Measurements from ENCODE around the gene ZNF423.

The ZNF423 gene

DNA sequence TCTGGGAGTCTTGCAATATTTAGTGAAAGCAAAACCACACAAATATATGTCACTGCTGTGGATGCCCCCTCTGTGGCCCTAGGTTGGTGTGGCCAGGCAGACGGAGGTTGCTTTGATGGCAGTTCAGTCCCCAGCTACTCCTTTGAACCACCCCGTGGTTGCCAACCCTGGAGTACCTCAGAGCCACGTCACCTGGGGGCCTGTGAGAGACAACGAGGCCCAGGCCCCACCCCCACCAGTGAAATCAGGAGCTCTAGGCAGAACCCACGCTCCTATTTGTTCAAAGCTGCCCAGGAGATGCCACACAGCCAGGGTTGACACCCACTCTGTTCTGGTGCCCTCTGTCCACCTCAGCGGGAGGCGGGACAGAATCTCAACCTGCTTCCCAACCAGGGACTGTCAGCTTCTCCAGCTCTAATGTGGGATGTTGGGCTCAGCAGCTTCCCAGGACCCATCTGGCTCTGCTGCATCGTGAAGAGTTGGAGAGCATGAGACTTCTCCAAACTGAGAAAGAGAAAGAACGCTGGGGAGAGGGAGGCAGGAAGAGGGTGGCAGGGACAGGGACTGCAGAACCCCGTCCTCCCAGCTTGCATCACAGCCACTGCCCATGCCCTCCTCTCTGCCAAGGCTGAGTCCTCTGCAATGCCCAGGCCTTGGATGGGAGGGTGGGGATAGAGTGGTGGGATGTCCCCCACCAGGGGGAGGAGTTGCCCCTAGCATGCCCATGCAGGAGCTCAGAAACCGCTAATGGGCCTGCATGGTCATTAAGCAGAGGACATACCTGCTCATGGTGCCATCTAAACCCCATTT, 400.5 kb downstream of the ZNF423 start:
- Histone ChIP-seq H3K4me3 (ENCODE audit: extremely low read depth, insufficient read depth, low read length, poor library complexity, severe bottlenecking) (no peak overlapping the region), H3K4me1 (ENCODE audit: control insufficient read depth, insufficient read depth, low read length, poor library complexity, severe bottlenecking) (no peaks in the 10 kb centered on the region), H3K27ac (ENCODE audit: low read depth, low read length, severe bottlenecking) (no peak overlapping the region), H3K9me3 (ENCODE audit: control insufficient read depth, low read length) (no peaks in the 10 kb centered on the region), H3K36me3 (ENCODE audit: control insufficient read depth, insufficient read depth, low read length) (no peaks in the 10 kb centered on the region)
- WGBS, 2 experiments (ENCODE audit: insufficient coverage in 2 of 2) = 92% methylated on average over 9 of the region's 11 CpGs

DNA sequence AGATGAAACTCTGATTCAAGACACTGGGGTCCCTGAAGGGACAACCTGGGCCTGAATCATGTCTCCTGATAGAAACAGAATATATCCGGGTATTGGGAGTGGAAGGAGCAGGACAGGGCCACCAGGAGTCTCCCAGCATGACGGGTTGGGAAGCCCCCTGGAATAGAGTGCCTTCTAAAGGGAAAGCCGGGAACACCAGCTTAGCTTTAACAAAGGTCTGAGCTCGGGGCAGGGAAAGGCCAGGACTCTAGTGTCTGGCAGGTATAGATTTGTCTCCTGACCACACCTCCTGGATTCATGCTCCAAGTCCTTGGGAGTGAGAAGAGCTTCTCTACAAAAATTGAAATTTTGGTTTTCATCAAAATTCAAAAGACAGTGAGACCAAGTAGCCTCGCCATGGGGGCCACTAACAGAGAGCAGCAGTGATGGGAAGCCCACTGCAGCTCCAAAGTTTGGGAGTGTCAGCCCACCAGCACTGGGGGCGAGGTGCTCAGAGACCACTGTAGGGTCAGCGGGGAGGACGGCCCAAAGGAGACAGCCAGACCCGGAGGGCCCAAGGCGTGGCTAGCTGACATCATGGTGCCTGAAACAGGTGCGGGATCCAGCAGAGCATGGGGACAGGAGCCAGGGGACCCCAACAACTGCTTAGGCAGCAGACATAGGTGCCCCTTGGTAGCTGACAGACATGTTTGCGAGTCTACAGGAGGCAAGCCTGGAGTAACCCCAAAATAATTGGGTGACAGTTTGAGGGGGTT, 401.3 kb downstream of the ZNF423 start:
- H3K4me3 ChIP-seq (ENCODE audit: extremely low read depth, insufficient read depth, low read length, poor library complexity, severe bottlenecking) = no peak overlapping the region
- WGBS, 2 experiments (ENCODE audit: insufficient coverage in 2 of 2) = 85 to 89% methylated on average over 12 of the region's 12 CpGs
- H3K27ac ChIP-seq (ENCODE audit: low read depth, low read length, severe bottlenecking) = no peak overlapping the region
- H3K4me1 ChIP-seq (ENCODE audit: control insufficient read depth, insufficient read depth, low read length, poor library complexity, severe bottlenecking) = no peaks in the 10 kb centered on the region
- H3K36me3 ChIP-seq (ENCODE audit: control insufficient read depth, insufficient read depth, low read length) = no peaks in the 10 kb centered on the region
- H3K9me3 ChIP-seq (ENCODE audit: control insufficient read depth, low read length) = no peaks in the 10 kb centered on the region

DNA sequence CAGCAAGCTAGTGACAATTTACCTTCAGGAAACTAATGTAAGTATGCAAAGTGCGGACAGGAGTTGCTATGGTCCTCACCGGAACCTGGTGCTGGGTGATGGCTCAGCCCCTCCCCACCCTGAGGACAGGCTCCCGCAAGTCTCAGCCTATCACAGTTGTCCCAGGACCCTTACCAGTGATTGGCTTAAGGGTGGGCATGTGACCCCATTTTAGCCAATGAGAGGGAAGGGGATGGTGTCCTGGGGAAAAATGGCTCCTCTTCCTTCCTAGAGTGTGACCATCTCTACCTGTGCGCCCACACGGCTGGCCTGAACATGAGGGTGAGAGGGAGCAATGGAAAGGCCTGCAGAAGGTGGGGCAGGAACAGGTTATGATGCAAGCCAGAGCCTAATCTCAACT, 401.9 kb downstream of the ZNF423 start:
- Histone ChIP-seq H3K27ac (ENCODE audit: low read depth, low read length, severe bottlenecking) (no peak overlapping the region), H3K4me1 (ENCODE audit: control insufficient read depth, insufficient read depth, low read length, poor library complexity, severe bottlenecking) (no peaks in the 10 kb centered on the region), H3K4me3 (ENCODE audit: extremely low read depth, insufficient read depth, low read length, poor library complexity, severe bottlenecking) (no peak overlapping the region), H3K9me3 (ENCODE audit: control insufficient read depth, low read length) (no peaks in the 10 kb centered on the region), H3K36me3 (ENCODE audit: control insufficient read depth, insufficient read depth, low read length) (no peaks in the 10 kb centered on the region)
- 89% methylated on average over 4 of the region's 5 CpGs; no CpG with 5 or more reads in 1 of the 2 experiments for WGBS, 2 experiments (ENCODE audit: insufficient coverage in 2 of 2)

DNA sequence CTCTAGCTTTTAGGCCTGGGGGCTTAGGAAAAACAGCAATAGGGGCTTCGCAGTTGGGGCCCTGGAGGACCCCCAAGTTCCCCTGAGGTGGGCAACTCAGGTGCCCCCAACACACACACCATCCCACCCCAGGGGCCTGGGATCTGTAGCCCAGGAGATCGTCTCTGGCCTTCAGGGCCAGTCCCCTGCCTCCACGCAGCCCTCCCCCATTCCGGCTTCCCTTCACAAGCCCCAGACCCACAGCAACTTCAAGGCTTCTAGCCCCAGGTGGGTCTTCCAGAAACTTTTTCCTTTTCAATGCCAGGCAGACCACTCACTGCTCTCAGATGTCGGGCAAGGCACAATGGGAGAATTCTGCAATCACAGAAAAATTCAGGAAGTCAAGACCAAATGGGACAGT, 402.9 kb downstream of the ZNF423 start:
- Histone ChIP-seq H3K9me3 (ENCODE audit: control insufficient read depth, low read length) (no peaks in the 10 kb centered on the region), H3K27ac (ENCODE audit: low read depth, low read length, severe bottlenecking) (no peak overlapping the region), H3K36me3 (ENCODE audit: control insufficient read depth, insufficient read depth, low read length) (no peaks in the 10 kb centered on the region), H3K4me3 (ENCODE audit: extremely low read depth, insufficient read depth, low read length, poor library complexity, severe bottlenecking) (no peak overlapping the region), H3K4me1 (ENCODE audit: control insufficient read depth, insufficient read depth, low read length, poor library complexity, severe bottlenecking) (no peaks in the 10 kb centered on the region)
- WGBS, 2 experiments (ENCODE audit: insufficient coverage in 2 of 2) = 89 to 94% methylated on average over 4 to 5 of the region's 5 CpGs

DNA sequence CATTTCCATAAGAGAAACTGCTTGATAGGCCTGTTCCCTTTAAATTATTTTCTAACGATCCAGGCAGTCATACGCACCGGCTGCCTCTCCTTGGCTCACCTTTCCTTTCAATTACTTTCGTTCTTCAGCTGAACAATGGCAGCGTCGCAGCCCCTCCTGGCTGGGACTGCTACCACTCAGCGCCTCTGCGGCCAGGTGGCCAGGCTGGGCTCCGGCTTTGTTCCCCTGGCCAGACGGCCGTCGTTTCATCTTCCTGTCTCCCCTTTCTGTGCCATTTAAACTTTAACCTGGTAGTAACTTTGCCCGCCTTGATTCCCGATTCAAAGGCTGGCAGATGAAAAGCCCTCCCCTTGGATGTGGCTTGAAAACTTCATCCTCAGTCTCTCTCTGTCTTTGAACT, 403.3 kb downstream of the ZNF423 start:
- Histone ChIP-seq H3K4me1 (ENCODE audit: control insufficient read depth, insufficient read depth, low read length, poor library complexity, severe bottlenecking) (no peaks in the 10 kb centered on the region), H3K27ac (ENCODE audit: low read depth, low read length, severe bottlenecking) (no peak overlapping the region), H3K36me3 (ENCODE audit: control insufficient read depth, insufficient read depth, low read length) (no peaks in the 10 kb centered on the region), H3K9me3 (ENCODE audit: control insufficient read depth, low read length) (no peaks in the 10 kb centered on the region), H3K4me3 (ENCODE audit: extremely low read depth, insufficient read depth, low read length, poor library complexity, severe bottlenecking) (no peak overlapping the region)
- 62 to 71% methylated on average over 14 of the region's 14 CpGs for WGBS, 2 experiments (ENCODE audit: insufficient coverage in 2 of 2)

DNA sequence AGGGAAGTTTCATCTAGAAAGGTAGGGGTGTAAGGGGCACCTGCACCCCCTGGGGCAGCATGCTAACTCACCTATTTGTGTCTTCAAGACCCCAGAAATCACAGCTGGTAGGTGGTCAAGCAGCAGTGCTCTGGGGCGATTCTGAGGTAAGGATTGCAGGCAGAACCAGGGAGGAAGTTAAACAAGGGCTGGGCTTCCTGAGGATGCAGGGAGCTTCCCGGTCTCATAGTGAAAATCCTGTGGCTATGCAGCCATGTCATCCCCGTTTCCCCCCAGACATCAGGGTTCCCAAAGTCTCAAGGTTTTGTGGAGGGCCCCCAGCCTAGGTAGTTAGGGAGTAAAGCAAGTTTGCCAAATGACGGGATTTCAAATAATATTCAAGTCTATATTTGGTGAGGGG, 403.8 kb downstream of the ZNF423 start:
- no peak overlapping the region for H3K4me3 ChIP-seq (ENCODE audit: extremely low read depth, insufficient read depth, low read length, poor library complexity, severe bottlenecking)
- H3K9me3 ChIP-seq (ENCODE audit: control insufficient read depth, low read length) = no peaks in the 10 kb centered on the region
- H3K36me3 ChIP-seq (ENCODE audit: control insufficient read depth, insufficient read depth, low read length) = no peaks in the 10 kb centered on the region
- H3K27ac ChIP-seq (ENCODE audit: low read depth, low read length, severe bottlenecking) = no peak overlapping the region
- 80 to 88% methylated on average over 1 to 2 of the region's 4 CpGs for WGBS, 2 experiments (ENCODE audit: insufficient coverage in 2 of 2)
- H3K4me1 ChIP-seq (ENCODE audit: control insufficient read depth, insufficient read depth, low read length, poor library complexity, severe bottlenecking) = no peaks in the 10 kb centered on the region

DNA sequence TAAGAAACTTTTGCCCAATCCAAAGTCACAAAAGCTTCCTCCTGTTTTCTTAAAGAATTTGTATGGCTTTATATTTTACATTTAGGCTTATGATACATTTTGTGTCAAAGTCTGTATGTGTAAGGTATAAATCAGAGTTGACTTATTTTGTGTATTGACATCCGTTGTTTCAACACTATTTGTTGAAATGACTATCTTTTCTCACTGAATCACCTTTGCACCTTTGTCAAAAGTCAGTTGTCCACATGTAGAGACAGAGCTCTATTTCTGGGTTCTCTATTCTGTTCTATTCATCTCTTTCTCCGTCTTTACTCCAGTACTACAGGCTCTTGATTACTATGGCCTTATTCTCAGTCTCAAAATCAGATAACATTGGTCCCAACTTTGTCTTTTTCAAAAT, 409.1 kb downstream of the ZNF423 start:
- H3K36me3 ChIP-seq (ENCODE audit: control insufficient read depth, insufficient read depth, low read length) = no peaks in the 10 kb centered on the region
- no peaks in the 10 kb centered on the region for H3K4me1 ChIP-seq (ENCODE audit: control insufficient read depth, insufficient read depth, low read length, poor library complexity, severe bottlenecking)
- no peaks in the 10 kb centered on the region for H3K9me3 ChIP-seq (ENCODE audit: control insufficient read depth, low read length)
- no peak overlapping the region for H3K27ac ChIP-seq (ENCODE audit: low read depth, low read length, severe bottlenecking)
- WGBS, 2 experiments (ENCODE audit: insufficient coverage in 2 of 2) = 83 to 95% methylated on average over 1 to 2 of the region's 2 CpGs
- H3K4me3 ChIP-seq (ENCODE audit: extremely low read depth, insufficient read depth, low read length, poor library complexity, severe bottlenecking) = no peak overlapping the region

GRCh38 chr16:49443576-49443975, 412.3 kb downstream of the ZNF423 start:
- Histone ChIP-seq H3K27ac (ENCODE audit: low read depth, low read length, severe bottlenecking) (no peak overlapping the region), H3K36me3 (ENCODE audit: control insufficient read depth, insufficient read depth, low read length) (no peaks in the 10 kb centered on the region), H3K4me3 (ENCODE audit: extremely low read depth, insufficient read depth, low read length, poor library complexity, severe bottlenecking) (no peak overlapping the region), H3K4me1 (ENCODE audit: control insufficient read depth, insufficient read depth, low read length, poor library complexity, severe bottlenecking) (no peaks in the 10 kb centered on the region), H3K9me3 (ENCODE audit: control insufficient read depth, low read length) (no peaks in the 10 kb centered on the region)
- WGBS, 2 experiments (ENCODE audit: insufficient coverage in 2 of 2) = 87 to 91% methylated on average over 6 to 7 of the region's 9 CpGs

- Histone ChIP-seq H3K36me3 (ENCODE audit: control insufficient read depth, insufficient read depth, low read length) (no peaks in the 10 kb centered on the region), H3K9me3 (ENCODE audit: control insufficient read depth, low read length) (no peaks in the 10 kb centered on the region), H3K27ac (ENCODE audit: low read depth, low read length, severe bottlenecking) (no peak overlapping the region), H3K4me3 (ENCODE audit: extremely low read depth, insufficient read depth, low read length, poor library complexity, severe bottlenecking) (no peak overlapping the region), H3K4me1 (ENCODE audit: control insufficient read depth, insufficient read depth, low read length, poor library complexity, severe bottlenecking) (no peaks in the 10 kb centered on the region)
- 26 to 35% methylated on average over 4 of the region's 5 CpGs for WGBS, 2 experiments (ENCODE audit: insufficient coverage in 2 of 2)
Measured at GRCh38 chr16:49442805-49443204, 413.1 kb downstream of the ZNF423 start.

- Histone ChIP-seq H3K9me3 (ENCODE audit: control insufficient read depth, low read length) (no peaks in the 10 kb centered on the region), H3K4me1 (ENCODE audit: control insufficient read depth, insufficient read depth, low read length, poor library complexity, severe bottlenecking) (no peaks in the 10 kb centered on the region), H3K36me3 (ENCODE audit: control insufficient read depth, insufficient read depth, low read length) (no peaks in the 10 kb centered on the region), H3K27ac (ENCODE audit: low read depth, low read length, severe bottlenecking) (no peak overlapping the region), H3K4me3 (ENCODE audit: extremely low read depth, insufficient read depth, low read length, poor library complexity, severe bottlenecking) (no peak overlapping the region)
- WGBS, 2 experiments (ENCODE audit: insufficient coverage in 2 of 2) = 26 to 37% methylated on average over 17 to 18 of the region's 18 CpGs
Measured at GRCh38 chr16:49441366-49441780, 414.5 kb downstream of the ZNF423 start.
